Measurements from ENCODE around the gene MAP2K6. TPM values are rescaled to one million over a fixed set of nuclear protein-coding genes. Genes with fewer than 3 reads are reported as not detected.

The MAP2K6 gene
- total and polyA plus RNA-seq, 2 of the 8 experiments (the other 6 are each of a cell fraction or from before 2014, with no cell fraction given): 11.0 to 44.1 TPM

DNA sequence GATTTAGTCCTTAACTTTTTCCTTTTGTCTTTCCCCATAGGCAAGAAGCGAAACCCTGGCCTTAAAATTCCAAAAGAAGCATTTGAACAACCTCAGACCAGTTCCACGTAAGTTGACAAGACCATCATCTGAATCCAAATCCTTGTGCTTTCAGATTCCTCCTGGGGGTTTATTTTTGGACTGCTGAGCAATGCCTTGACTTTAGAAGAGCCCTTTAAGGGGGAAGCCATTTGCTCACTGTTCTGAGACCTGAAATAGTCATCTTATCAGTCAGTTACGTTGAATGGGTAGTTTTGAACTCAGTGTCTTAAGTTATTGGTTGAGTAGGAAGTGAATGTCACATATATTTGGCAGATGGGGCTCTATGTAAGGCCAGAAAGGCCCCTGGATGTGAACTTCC lies 91.2 kb downstream of the MAP2K6 start:
- Histone ChIP-seq H3K56ac (replicated peaks; ENCODE audit: insufficient read length, low read depth, low read length) (no peak overlapping the region), H3K14ac (ENCODE audit: insufficient read length) (no peak overlapping the region), H3K4me1 (replicated peaks in 1 of 4; ENCODE audit: control insufficient read depth in 3 of 4, insufficient read depth in 4 of 4, low read length in 3 of 4) (peaks cover 5 to 18% (median 11%) of the 10 kb centered on the region in 4 experiments), H3K18ac (ENCODE audit: extremely low read depth, low read length) (no peak overlapping the region), H3K36me3 (ENCODE audit: control insufficient read depth in 2 of 4, insufficient read depth in 4 of 4, low read length in 3 of 4) (no peaks in the 10 kb centered on the region), H2BK5ac (ENCODE audit: low read depth, low read length) (no peak overlapping the region), H3K9ac (replicated peaks in 1 of 4; ENCODE audit: extremely low read depth in 1 of 4, low read depth in 3 of 4, low read length in 3 of 4) (no peak overlapping the region), H4K5ac (ENCODE audit: insufficient read length, low read depth, low read length) (no peak overlapping the region), H3K23me2 (ENCODE audit: low read depth, low read length) (no peaks in the 10 kb centered on the region; the same call in 1 of the 2 replicates), H4K20me1 (replicated peaks in 1 of 2; ENCODE audit: control insufficient read depth in 1 of 2, insufficient read depth in 2 of 2, low read length in 2 of 2) (no peaks in the 10 kb centered on the region), H2BK20ac (ENCODE audit: low read length) (no peak overlapping the region), H2BK15ac (ENCODE audit: low read length) (no peak overlapping the region), H3K79me2 (ENCODE audit: control insufficient read depth in 1 of 2, insufficient read depth in 2 of 2, low read length in 2 of 2) (peaks cover 0 to 15% of the 10 kb centered on the region in 2 experiments; a peak in 2 of 4 replicates), H3K23ac (ENCODE audit: insufficient read length) (no peak overlapping the region), H3K4me2 (ENCODE audit: insufficient read depth in 1 of 2, low read depth in 2 of 2, low read length in 2 of 2) (no peak overlapping the region), H4K8ac (ENCODE audit: extremely low read depth, insufficient read depth, low read length) (no peak overlapping the region), H3K27ac (ENCODE audit: low read depth, low read length) (no peak overlapping the region), H2BK12ac (ENCODE audit: low read depth, low read length) (no peak overlapping the region), H2AK5ac (ENCODE audit: low read depth, low read length) (no peak overlapping the region), H3K79me1 (ENCODE audit: low read depth, low read length) (no peaks in the 10 kb centered on the region), H3K27me3 (replicated peaks in 1 of 4; ENCODE audit: control insufficient read depth in 3 of 4, extremely low read depth in 1 of 4, insufficient read depth in 3 of 4, low read length in 3 of 4) (no peaks in the 10 kb centered on the region), H2AFZ (ENCODE audit: low read length) (no peak overlapping the region), H3K9me3 (ENCODE audit: insufficient read depth in 2 of 2, low read depth in 1 of 2, low read length in 1 of 2) (no peaks in the 10 kb centered on the region), H3K4ac (replicated peaks; ENCODE audit: insufficient read length, low read depth, low read length) (no peak overlapping the region), H3K4me3 (ENCODE audit: extremely low read depth in 1 of 4, insufficient read depth in 2 of 4, low read depth in 3 of 4, low read length in 4 of 4) (no peak overlapping the region), H2BK120ac (replicated peaks; ENCODE audit: low read depth, low read length) (no peak overlapping the region), H4K91ac (replicated peaks; ENCODE audit: insufficient read length, low read length) (no peak overlapping the region)
- ChIA-PET POLR2A (ENCODE audit: partially characterized antibody) (interaction anchor here (0.8 kb wide), 1 partner anchor 57 kb away, joined by 3 read pairs; no protein-coding TSS in a partner anchor), CTCF (ENCODE audit: partially characterized antibody) (interaction anchor here (1.1 to 2.3 kb wide), 7 partner anchors 9 to 180 kb away, joined by 3 to 9 read pairs (median 5); no protein-coding TSS in a partner anchor)
- WGBS, 2 experiments (ENCODE audit: extremely low coverage in 1 of 2, insufficient coverage in 1 of 2, insufficient read length in 1 of 2, insufficient replicate concordance in 2 of 2, low coverage in 1 of 2, low lambda C conversion rate in 2 of 2, missing lambda C conversion rate in 1 of 2): 86% methylated on average over 3 of the region's 3 CpGs; no CpG with 5 or more reads in 1 of the 2 experiments
- DNase-seq (ENCODE audit: low read depth in 1 of 2, low spot score in 2 of 2) (no peak), FAIRE-seq (no peak)
- TF ChIP-seq CREB1 (IDR thresholded peaks at IDR 0.05) (no peak), SP4 (IDR thresholded peaks at IDR 0.05; ENCODE audit: low read length) (no peak), MAFK (IDR thresholded peaks at IDR 0.05; ENCODE audit: low read depth, low read length) (no peak), RXRA (IDR thresholded peaks at IDR 0.05; ENCODE audit: insufficient read depth, low read depth, low read length) (no peak), SIN3A (conservative IDR thresholded peaks at IDR 0.05 in 1 of 2, IDR thresholded peaks at IDR 0.05 in 1 of 2; ENCODE audit: low read depth in 1 of 2, low read length in 2 of 2) (no peak), NRF1 (IDR thresholded peaks at IDR 0.05; ENCODE audit: low read depth, low read length) (no peak), SP1 (IDR thresholded peaks at IDR 0.05; ENCODE audit: low read depth, low read length) (no peak), POLR2AphosphoS5 (IDR thresholded peaks at IDR 0.05; ENCODE audit: low read depth, low read length) (no peak), KDM1A (IDR thresholded peaks at IDR 0.05; ENCODE audit: borderline replicate concordance, low read length) (no peak)
- TF ChIP-seq, protein P1, sequence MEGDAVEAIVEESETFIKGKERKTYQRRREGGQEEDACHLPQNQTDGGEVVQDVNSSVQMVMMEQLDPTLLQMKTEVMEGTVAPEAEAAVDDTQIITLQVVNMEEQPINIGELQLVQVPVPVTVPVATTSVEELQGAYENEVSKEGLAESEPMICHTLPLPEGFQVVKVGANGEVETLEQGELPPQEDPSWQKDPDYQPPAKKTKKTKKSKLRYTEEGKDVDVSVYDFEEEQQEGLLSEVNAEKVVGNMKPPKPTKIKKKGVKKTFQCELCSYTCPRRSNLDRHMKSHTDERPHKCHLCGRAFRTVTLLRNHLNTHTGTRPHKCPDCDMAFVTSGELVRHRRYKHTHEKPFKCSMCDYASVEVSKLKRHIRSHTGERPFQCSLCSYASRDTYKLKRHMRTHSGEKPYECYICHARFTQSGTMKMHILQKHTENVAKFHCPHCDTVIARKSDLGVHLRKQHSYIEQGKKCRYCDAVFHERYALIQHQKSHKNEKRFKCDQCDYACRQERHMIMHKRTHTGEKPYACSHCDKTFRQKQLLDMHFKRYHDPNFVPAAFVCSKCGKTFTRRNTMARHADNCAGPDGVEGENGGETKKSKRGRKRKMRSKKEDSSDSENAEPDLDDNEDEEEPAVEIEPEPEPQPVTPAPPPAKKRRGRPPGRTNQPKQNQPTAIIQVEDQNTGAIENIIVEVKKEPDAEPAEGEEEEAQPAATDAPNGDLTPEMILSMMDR (IDR thresholded peaks at IDR 0.05; ENCODE audit: control extremely low read depth in 1 of 3, insufficient read depth in 1 of 3, low read depth in 1 of 3, low read length in 3 of 3): no peak
- TF ChIP-seq, protein P2, sequence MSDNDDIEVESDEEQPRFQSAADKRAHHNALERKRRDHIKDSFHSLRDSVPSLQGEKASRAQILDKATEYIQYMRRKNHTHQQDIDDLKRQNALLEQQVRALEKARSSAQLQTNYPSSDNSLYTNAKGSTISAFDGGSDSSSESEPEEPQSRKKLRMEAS (IDR thresholded peaks at IDR 0.05): no peak

Measured in H1 (cell line).